HG02981 (cell line): ENCODE data around the gene SETMAR.
A peak's percentile ranks its signal among the peaks of the same experiment; 100 is the strongest.
"Not testable (repeated sequence)": the region's sequence is repeated elsewhere in the genome, so short reads cannot be mapped to it uniquely, and the experiment has no call there.

ENCODE experiments used
- ATAC-seq: cut with Tn5 transposase; IDR thresholded peaks from one replicate; pipeline ENCODE4 v1.9.1; 2021; ENCODE audit warnings: mild to moderate bottlenecking, moderate library complexity; ENCODE audit not compliant: unreplicated experiment

Gene SETMAR

DNA sequence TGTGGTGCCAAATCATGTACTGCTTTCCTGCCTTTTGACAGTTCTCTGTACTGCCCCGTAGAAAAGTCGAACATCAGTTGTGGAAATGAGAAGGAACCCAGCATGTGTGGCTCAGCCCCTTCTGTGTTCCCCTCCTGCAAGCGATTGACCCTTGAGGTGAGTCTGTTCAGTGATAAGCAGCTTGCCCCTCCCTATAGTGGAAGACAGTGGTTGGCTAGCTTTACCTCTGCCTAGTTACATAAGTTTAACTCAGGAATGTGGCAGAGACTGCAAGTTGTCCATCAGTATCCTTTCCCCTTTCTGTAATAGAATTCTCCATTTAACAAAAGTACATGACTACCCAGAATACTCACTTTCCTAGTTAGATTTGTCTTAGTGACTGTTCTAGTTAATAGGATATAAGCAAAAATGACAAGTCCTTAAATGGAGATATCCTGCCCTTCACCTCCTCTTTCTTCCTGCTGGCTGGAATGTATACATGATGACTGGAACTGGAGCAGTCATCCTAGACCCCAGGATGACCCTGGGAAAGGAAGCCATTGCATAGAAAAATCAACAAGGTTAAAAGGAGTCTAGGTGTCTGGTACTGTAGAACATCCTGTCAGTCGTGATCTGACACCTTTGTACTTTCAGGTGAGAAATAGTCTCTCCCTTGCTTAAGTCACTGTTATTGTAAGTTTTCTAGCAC lies 10.6 kb downstream of the SETMAR start:
- no peak for ATAC-seq

DNA sequence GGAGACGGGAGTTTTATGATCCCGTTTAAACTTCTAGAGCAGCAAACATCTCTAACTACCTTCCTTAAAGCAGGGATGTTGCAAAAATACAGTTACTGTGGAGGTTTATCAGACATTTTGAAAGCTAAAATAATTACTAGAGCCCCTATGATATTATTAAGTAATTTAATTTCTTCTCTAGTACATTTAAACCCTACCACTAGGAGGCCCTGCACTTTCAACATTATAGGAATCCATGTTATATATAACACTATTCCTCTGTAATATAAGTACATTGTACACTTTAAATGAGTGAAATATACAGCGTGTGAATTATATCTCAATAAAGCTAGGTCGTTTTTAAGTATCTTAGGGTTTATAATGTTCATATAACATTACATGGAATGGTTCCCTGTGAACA lies 11.5 kb downstream of the SETMAR start:
- no peak for ATAC-seq

DNA sequence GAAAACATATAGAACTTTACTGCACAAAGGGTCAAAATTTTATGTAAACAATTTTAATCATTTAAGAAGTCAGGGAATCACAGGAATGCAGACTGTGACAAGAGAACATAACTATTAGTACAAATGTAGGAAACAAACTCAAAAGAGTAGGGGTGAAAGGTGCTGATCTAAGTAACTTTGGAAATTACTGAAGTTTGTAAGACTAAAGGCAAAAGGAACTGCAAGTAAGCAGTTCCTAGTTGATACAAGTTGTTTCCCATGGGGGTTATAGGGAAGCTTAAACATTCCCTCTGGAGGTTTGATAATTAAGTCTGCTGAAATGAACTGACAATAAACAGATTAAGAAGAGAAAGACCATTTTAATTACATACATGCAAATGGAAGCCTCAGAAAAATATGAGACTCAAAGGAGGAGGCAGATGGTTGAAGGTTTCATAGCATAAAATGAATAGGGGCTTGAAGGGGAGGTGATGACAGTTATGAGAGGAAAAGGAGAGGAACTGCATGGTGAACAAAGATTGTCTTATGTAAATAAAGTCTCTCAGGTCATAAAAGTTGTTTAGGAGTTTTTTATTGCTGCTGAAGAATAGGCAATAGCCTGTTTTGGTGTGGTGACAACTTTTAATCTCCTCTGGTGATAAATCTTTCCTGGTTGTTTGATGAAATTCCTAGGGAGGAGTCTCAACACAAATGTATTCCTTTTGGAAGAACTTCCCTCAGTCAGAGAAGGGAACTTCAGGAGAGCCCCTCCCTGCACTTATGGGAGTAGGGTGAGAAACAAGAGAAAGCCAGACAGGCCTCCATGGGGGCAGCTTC lies 17.1 kb downstream of the SETMAR start:
- ATAC-seq = no peak

DNA sequence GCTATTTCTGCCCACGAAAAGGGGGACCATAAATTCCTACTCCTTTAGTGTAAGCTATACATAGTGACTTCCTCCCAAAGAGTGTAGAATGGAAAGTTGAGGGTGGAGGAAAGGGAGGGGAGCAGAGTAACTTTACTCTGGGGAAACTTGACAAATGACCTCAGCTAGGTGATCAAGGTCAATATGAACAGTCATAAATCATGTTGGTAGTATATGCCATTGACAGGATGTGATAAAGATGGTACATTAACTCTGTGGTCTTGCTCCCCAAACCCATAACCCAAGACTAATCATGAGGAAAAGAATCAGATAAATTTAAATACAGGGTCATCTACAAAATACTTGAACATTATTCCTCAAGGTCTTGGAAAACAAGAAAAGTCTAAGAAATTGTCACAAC lies 18.6 kb downstream of the SETMAR start:
- ATAC-seq = no peak

DNA sequence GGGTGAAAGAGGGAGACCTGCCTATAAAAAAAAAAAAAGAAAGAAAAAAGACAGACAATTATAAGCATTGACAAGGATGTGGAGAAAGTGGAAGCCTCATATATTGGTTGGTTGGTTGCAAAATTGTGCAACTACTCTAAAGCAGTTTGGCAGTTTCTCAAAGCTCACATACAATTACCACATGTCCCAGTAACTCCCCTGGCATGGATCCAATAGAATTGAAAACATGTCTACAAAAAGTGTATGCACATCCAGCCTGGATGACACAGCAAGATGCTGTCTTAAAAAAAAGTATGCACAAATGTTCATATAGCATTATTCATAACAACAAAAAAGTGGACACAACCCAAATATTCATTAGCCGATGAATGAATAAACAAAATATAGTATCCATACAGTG lies 19.5 kb downstream of the SETMAR start:
- ATAC-seq = no peak

DNA sequence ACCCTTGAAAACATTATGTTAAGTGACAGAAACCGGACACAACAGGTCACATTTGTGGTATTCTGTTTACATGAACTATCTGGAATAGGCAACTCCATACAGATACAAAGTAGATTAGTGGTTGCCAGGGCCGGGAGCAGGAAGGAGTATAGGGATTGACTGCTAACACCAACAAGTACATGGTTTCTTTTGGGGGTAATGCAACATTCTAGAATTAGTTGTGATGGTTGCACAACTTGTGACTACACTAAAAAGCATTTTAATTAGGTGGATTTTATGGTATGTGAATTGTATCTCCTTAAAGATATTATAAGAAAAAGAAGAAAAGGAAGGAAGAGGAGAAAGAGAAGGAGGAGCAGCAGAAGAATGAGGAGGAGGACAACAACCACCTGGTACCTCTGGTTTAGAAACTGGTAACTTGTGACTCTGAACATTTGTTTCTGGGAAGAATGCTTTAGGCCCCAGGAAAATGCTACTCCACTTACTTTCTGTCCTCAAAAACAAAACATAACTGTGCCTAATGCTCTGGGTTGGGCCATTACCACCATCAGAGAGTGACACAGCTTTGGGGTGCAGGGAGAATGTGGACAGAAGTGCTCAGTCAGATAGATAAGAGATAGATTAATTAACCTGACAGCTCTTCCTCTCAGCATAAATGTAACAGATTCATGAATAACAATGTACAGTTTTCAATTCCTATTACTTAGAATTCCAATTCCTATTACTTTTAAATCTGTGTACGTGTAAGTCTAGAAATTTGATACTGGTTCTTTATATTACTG lies 20.3 kb downstream of the SETMAR start:
- ATAC-seq = no peak

DNA sequence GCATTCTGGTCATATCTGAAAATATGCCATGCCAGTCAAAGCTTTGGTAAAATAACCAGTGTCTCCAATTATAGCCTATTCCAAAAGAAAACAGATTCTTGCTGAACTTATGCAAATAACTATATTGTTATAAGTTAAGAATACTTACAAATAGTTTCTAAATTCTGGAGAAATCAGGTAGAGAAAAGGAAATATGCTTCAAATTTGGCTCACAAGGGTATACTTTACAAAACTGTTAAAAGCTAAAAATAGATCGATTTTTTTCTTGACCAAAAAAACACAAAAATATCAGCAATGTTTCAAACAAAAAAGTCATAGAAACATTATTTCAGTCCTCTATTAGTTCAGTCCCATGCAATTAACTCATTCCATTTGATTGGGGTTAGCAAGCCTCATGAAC lies 23.7 kb downstream of the SETMAR start:
- ATAC-seq = no peak

DNA sequence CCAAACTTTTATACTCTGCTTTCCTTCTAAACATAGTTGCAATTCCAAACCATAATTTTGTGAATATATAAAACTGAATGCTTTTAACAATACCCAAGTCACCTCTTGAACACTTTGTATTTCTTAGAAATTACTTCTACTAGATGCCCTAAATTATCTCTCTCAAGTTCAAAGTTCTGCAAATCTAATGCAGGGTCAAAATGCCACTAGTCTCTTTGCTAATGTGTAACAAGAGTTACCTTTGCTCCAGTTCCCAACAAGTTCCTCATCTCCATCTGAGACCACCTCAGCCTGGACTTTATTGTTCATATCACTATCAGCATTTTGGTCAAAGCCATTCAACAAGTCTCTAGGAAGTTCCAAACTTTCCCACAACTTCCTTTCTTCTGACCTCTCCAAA lies 26.6 kb downstream of the SETMAR start:
- not testable (repeated sequence) for ATAC-seq

DNA sequence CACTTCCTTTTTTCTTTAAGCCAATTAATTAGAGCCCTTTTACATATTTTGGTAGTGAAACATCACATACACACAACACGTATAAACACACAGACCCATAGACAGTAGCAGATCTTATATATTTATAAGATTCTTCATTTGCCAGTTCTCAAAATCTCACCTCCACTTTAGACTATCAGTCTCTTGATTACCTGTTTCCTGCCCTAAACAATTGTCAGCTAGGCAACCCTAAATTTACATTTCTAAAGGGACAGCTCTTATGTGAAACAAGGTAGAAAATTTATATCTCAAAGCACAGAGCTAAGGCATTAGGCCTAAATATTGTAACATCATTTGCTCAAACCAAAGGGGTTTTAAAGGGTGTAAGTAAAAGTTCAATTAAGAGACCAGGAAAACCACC lies 28.9 kb downstream of the SETMAR start:
- no peak for ATAC-seq

DNA sequence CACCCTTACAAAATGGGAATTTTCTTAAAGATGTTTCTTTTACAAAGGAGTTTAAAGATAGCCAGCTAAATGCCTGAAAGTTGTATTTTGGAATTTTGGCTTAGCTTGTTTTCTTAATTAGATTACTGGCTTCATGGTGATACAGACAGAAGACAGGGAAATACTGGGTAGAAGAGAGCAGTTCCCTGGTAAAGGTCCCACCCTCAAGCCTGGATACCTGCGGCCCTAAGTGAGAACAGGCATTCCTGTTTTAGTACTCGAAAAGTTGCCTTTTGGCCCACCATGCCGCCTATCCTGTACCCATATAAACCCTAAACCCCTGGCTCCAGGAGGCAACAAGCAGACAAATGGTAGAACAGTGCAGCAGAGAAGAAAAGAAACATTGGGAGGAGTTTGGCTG lies 29.4 kb downstream of the SETMAR start:
- ATAC-seq = no peak

DNA sequence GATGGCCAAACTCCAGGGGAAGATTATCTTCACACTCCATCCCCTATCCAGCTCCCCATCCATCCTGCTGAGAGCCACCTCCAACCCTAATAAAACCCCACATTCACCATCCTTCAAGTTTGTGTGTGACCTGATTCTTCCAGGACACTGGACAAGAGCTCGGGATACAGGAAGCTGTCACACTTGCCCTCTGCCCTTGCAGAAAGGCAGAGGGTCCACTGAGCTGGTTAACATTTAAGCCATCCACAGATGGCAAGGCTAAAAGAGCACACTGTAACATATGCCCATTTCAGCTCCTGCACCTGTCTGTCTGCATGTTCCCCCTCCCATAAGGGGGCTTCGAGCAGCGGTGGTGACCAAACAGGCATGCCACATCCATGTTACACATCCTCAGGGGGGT lies 29.8 kb downstream of the SETMAR start:
- no peak for ATAC-seq

DNA sequence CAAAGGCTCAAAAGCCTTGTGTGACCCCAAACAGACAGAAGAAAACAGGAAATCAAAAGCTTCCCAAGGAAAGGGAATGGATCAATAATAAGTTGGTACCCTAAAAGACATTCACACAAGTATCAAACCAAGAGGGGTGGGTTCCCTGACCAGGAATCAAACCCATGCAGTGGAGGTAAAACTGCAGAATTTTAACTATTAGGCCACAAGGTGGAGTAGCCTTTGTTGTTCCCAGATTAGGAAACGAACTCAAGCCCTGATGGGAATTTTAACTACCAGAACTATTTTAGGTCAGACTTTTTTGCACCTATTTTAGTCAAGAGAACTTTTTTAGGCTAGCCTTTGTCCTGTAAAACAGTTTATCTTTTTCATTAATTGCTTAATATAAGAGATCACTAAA lies 31.4 kb downstream of the SETMAR start:
- ATAC-seq = no peak

DNA sequence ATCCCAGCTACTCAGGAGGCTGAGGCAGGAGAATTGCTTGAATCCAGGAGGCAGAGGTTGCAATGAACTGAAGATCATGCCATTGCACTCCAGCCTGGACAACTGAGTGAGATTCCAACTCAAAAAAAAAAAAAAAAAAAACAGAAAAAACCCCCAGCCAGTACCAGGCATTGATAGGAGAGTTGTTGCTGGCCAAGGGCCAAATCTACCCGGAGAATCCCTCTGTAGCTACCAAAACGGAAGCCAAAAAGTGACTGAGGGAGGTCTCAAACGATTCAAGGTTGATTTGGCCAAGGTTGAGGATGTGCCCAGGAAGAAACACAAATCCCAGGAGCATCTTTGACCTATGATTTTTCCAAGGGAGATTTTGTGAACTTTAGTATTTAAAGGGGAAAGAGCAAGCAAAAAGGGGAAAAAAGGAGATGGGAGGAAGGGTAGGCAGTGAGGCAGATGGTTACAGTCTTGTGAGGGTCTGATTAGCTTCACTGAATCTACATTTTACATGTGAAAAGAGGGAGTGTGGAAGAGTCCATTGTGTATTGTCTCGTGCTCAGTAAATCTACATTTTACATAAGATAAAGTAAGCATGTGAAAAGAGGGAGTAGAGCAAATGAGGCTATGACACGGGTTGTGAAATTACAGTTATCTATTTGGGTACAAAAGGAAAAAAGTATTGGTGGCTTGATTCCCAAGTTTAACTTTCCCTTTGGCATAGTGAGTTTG lies 32.8 kb downstream of the SETMAR start:
- ATAC-seq = no peak

DNA sequence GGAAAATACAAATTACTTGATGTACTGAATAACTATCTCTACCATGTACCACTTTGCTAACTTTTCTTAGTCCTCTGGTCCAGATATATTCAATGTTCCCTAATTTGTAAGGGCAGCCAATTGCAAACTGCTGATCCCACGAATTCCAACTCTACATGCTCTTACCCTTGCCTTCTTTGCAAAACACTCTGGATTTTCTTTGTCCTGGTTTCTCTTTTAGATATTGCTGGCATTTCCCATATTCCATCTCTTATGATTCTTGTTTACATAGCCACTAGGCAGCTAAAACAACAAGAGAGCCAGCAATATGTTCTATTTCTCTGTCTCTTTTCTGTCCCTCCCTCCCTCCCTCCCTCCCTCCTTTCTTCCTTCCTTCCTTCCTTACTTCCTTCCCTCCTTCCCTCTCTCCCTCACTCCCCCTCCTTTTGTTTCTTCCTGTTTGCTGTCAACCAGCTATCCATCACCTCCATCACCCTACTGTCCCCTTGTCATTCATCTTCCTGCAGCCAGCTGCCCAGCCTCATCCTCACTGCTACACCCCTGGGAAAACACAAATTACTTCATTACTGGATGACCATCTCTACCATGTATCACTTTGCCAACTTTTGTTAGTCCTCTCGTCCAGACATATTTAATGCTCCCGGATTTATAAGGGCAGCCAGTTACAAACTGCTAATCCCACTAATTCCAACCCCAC lies 33.8 kb downstream of the SETMAR start:
- no peak for ATAC-seq

DNA sequence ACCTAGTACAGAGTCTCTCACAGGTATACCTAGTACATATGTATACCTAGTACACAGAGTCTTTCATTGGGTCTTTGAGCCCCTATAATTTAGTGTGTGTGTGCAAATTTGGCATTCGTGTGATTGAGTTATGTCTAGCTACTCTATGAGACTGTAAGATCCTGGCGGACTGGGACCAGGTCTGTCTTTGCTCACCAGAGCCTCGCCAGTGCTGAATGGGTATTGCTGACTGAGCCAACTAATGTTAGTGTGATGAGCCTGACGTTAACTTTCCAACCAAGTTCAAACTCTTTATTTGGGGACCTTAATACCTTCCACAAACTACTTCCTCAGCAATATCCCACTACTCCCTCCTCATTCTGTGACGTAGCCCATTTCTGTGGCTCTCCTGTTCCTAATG lies 35.6 kb downstream of the SETMAR start:
- ATAC-seq = no peak

DNA sequence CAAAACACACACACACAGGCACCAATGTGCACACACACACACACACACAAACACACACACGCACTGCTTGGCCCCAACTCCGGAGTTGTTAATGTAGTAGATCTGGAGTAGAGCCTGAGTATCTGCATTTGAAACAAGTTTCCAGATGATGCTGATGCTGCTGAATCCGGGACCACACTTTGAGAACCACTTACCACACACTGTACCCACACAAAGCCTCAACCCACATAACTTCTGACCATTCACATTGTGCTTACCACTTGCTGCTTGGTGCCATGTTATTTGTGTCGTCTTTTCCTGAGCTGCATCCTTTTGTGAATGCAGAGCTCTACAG lies 36.9 kb downstream of the SETMAR start:
- no peak for ATAC-seq

DNA sequence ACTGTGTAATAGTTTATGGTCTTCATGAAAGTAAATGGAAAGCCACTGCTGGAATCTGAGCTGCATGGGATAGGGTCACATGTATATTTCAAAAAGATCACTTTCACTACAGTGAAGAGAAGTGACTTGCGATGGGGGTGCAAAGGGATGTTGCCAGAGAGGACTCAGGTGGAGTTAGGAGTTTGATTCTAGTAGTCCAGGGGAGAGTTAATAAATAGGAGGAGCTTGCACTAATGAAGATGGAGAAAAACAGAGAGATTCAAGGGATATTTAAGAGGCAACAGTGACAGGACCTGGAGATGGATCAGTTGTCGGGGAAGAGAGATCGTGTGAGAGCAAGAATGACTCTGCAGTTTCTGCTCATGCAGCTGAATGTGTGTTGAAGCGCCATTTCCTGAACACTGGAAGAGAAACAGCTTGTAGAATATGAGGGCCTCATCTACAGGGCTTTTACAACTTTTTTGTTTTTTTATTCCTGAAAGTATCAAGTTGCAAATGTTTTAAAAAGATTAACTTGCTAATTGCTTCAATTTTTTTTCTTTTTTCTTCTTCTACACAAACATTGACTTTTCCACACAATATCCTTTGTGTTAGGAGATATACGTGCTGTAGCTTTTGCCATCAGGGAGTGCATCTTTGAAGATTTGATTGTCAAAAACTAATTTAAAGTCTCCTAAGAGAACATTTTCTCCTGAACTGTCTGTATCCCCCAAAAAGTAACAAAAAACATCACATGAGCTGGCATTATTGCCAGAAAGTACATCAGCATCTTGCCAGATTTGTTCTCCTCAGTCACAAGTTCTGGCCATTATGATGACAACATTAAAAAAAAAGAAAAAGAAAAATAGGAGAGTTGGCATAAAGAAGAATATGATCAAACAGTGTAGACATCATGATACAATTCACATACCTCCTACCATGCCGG lies 37.5 kb downstream of the SETMAR start:
- no peak for ATAC-seq

DNA sequence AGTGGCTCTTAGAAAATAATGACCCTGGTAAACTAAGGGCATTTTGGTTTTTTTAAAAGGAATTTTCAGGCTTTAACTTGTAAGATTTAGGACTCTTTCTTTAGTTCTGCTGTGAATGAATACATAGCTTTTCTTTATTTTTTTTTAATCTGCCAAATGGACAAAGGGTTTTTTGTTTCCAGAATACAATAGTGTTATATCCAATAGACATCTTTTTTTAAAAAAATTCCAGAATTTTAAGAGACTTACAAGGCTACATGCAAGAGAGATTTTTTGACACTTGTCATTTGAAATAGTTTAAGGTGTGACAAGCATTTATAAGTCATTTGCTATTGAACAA lies 38.1 kb downstream of the SETMAR start:
- ATAC-seq = no peak

DNA sequence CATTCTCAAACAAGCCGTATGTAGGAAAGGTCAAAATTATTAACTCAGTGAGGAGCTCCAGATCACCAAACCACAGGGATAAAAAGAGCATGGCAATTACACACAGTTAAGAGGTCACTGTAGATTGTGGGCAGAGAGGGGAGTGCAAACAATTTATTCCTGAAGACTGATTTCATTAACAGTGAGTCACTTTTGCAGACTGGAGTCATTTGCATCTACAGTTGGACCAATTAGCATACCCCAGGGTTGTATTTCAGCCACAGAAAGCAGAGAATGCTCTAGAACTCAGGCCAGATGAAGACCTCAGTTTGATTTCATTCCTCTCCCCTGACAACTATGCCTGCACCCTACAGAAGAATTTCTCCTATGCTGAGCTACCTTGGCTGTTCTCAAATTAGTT lies 40.1 kb downstream of the SETMAR start:
- no peak for ATAC-seq

DNA sequence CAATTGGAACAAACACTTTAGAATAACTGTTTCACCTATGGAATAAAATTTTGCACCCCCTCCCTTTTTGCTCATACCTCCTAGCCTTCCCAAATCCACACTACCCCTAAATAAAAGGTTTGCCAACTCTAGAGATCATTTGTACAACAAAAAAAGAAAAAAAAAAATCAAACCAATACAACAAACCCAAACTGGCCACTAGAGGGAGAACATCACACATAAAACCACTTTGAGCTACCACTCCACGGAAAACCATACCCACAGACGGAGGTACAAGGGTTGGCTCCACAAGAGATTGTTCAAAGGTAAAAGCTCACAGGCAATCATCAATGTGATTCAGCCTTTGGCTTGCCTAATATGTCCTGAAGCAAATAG lies 47.6 kb downstream of the SETMAR start:
- peak; percentile 80 for ATAC-seq
